ENCODE results near the gene MAN2B2.

- TF ChIP-seq CTCF (IDR thresholded peaks at IDR 0.05) (no peak), POLR2A (IDR thresholded peaks at IDR 0.05) (no peak)
Measured at GRCh38 chr4:6649216-6649615, 74.2 kb downstream of the MAN2B2 start.
